Posterior cingulate gyrus (tissue), 11 donors: ENCODE measurements around the gene CECR2.
"Not testable (repeated sequence)": the region's sequence is repeated elsewhere in the genome, so short reads cannot be mapped to it uniquely, and the experiment has no call there.

Experiments used
- DNase-seq, 10 donors: peaks; one replicate each; pipeline versions ENCODE4 v3.0.0 to v3.0.0-alpha.2; 2020 to 2021; ENCODE audit warnings: mixed read lengths in 3 of 10
- intact Hi-C: fragments of 100-400 bp; cut with DNase I; formaldehyde crosslinking; loops from one replicate; pipeline ENCODE4 v1.15.1; 2023

The CECR2 gene

GRCh38 chr22:17397756-17398547 is 28.7 kb downstream of the CECR2 start:
- intact Hi-C loops = no loop called here
- no peak for DNase-seq

GRCh38 chr22:17400305-17400704 is 31.0 kb downstream of the CECR2 start:
- intact Hi-C loops = no loop called here
- DNase-seq = no peak

GRCh38 chr22:17401728-17402127 is 32.5 kb downstream of the CECR2 start:
- intact Hi-C loops = no loop called here
- no peak for DNase-seq

- intact Hi-C loops = no loop called here
- DNase-seq = no peak
Measured at GRCh38 chr22:17402293-17402692, 33.0 kb downstream of the CECR2 start.

- no peak for DNase-seq
- intact Hi-C loops = no loop called here
Measured at GRCh38 chr22:17403906-17404305, 34.6 kb downstream of the CECR2 start.

- no peak for DNase-seq
- intact Hi-C loops = no loop called here
Measured at GRCh38 chr22:17407643-17408042, 38.4 kb downstream of the CECR2 start.

- DNase-seq = no peak
- intact Hi-C loops = no loop called here
Measured at GRCh38 chr22:17410576-17410975, 41.3 kb downstream of the CECR2 start.

- intact Hi-C loops = no loop called here
- no peak for DNase-seq
Measured at GRCh38 chr22:17411213-17411612, 42.0 kb downstream of the CECR2 start.

- intact Hi-C loops = no loop called here
- DNase-seq = no peak
Measured at GRCh38 chr22:17412232-17412631, 43.0 kb downstream of the CECR2 start.

GRCh38 chr22:17418890-17419324 is 49.6 kb downstream of the CECR2 start:
- peak in 1 of 10 donors; percentile 82 for DNase-seq
- intact Hi-C loops = no loop called here

GRCh38 chr22:17419348-17419747 is 50.1 kb downstream of the CECR2 start:
- intact Hi-C loops = no loop called here

GRCh38 chr22:17422736-17423343 is 53.6 kb downstream of the CECR2 start:
- intact Hi-C loops = no loop called here
- no peak for DNase-seq

More at GRCh38 chr22:17419348-17419747, 50.1 kb downstream of the CECR2 start:
- no peak for DNase-seq

- DNase-seq = no peak
- intact Hi-C loops = no loop called here
Measured at GRCh38 chr22:17423616-17424015, 54.4 kb downstream of the CECR2 start.

- intact Hi-C loops, DNase-seq: not testable (repeated sequence)
Measured at GRCh38 chr22:17427528-17427927, 58.3 kb downstream of the CECR2 start.

GRCh38 chr22:17429516-17429915 is 60.3 kb downstream of the CECR2 start:
- intact Hi-C loops = no loop called here
- no peak for DNase-seq

GRCh38 chr22:17430412-17430811 is 61.2 kb downstream of the CECR2 start:
- intact Hi-C loops = no loop called here
- no peak for DNase-seq

- intact Hi-C loops = no loop called here
- no peak for DNase-seq
Measured at GRCh38 chr22:17431179-17431578, 61.9 kb downstream of the CECR2 start.

- intact Hi-C loops = loop anchor here (5.0 kb wide), 1 partner anchor 68 kb away; the partner anchor contains the start of gene CECR2
Measured at GRCh38 chr22:17434856-17435255, 65.6 kb downstream of the CECR2 start.

GRCh38 chr22:17435375-17435774 is 66.1 kb downstream of the CECR2 start:
- DNase-seq = no peak
- intact Hi-C loops = loop anchor here (5.0 kb wide), 1 partner anchor 68 kb away; the partner anchor contains the start of gene CECR2

More at GRCh38 chr22:17434856-17435255, 65.6 kb downstream of the CECR2 start:
- DNase-seq = no peak

GRCh38 chr22:17436382-17436980 is 67.2 kb downstream of the CECR2 start:
- intact Hi-C loops = loop anchor here (5.0 kb wide), 1 partner anchor 69 kb away; the partner anchor contains the start of gene CECR2
- DNase-seq = no peak

- intact Hi-C loops = loop anchor here (5.0 kb wide), 1 partner anchor 70 kb away; the partner anchor contains the start of gene CECR2
- peak; percentile 53 to 96 (median 78) for DNase-seq
Measured at GRCh38 chr22:17436981-17437412, 67.7 kb downstream of the CECR2 start.
